SK-N-SH (cell line): ENCODE data around the gene GMPR2. TPM values are rescaled to one million over a fixed set of nuclear protein-coding genes. Genes with fewer than 3 reads are reported as not detected.

Experiments used
- CTCF ChIA-PET: fragments of 300-600, 350-600 bp; formaldehyde crosslinking; extraction: SDS; loops from one replicate; lab custom pipeline; 2021; lab: Yijun Ruan, JAX
- POLR2A ChIA-PET: fragments of 350-600 bp; sonication (Branson Sonifier 250); formaldehyde crosslinking; extraction: SDS; loops from one replicate; lab custom pipeline; 2020; ENCODE audit warnings: antibody characterized with exemption, inconsistent platforms; lab: Yijun Ruan, JAX
- DNase-seq: peaks from one replicate; pipeline ENCODE4 v3.0.0; 2012
- H2AFZ ChIP-seq: fragments of 200-600 bp; sonication (generic); 2 replicates; pipeline ENCODE4 v1.8.1; 2016; ENCODE audit warnings: antibody characterized with exemption, mild to moderate bottlenecking, low read depth
- H3F3A ChIP-seq: fragments of 200-600 bp; sonication (generic); replicated peaks from 2 replicates; pipeline ENCODE3; 2016; ENCODE audit warnings: antibody characterized with exemption, mild to moderate bottlenecking; ENCODE audit not compliant: insufficient read depth
- H3K27ac ChIP-seq, 2 experiments: fragments of 200-500 bp in 1 of 2; fragments of 200-600 bp in 1 of 2; sonication (Bioruptor generic) in 1 of 2; sonication (generic), shearing (Covaris generic) in 1 of 2; 2 replicates each; pipeline versions ENCODE4 v1.5.1 to v1.6.1; 2014 to 2016; ENCODE audit warnings: low read depth in 2 of 2, inconsistent platforms in 1 of 2, low read length in 1 of 2, mild to moderate bottlenecking in 1 of 2, mixed read lengths in 1 of 2
- H3K27me3 ChIP-seq: fragments of 200-600 bp; sonication (generic), shearing (Covaris generic); 2 replicates; pipeline ENCODE4 v1.6.1; 2016; ENCODE audit warnings: mixed run types; ENCODE audit not compliant: insufficient read depth
- H3K36me3 ChIP-seq, 2 experiments: fragments of 200-500 bp in 1 of 2; fragments of 200-600 bp in 1 of 2; sonication (Bioruptor generic) in 1 of 2; sonication (generic) in 1 of 2; replicated peaks in 1 of 2; 2 replicates each; pipeline versions ENCODE3 to v1.5.1; 2014 to 2016; ENCODE audit warnings: low read length in 1 of 2, mild to moderate bottlenecking in 1 of 2; ENCODE audit not compliant: insufficient read depth in 2 of 2, control insufficient read depth in 1 of 2
- H3K4me1 ChIP-seq, 2 experiments: fragments of 200-500 bp in 1 of 2; fragments of 200-600 bp in 1 of 2; sonication (Bioruptor generic) in 1 of 2; sonication (generic), shearing (Covaris generic) in 1 of 2; 2 replicates each; pipeline versions ENCODE4 v1.5.1 to v1.6.1; 2014 to 2016; ENCODE audit warnings: low read depth in 1 of 2, low read length in 1 of 2, mixed run types in 1 of 2; ENCODE audit not compliant: insufficient read depth in 2 of 2, control insufficient read depth in 1 of 2
- H3K4me2 ChIP-seq: fragments of 200-600 bp; sonication (generic), shearing (Covaris generic); 2 replicates; pipeline ENCODE4 v1.6.1; 2017; ENCODE audit warnings: mixed run types
- H3K4me3 ChIP-seq, 2 experiments: fragments of 200-500 bp in 1 of 2; fragments of 200-600 bp in 1 of 2; sonication (Bioruptor generic) in 1 of 2; sonication (generic), shearing (Covaris generic) in 1 of 2; 2 replicates each; pipeline versions ENCODE4 v1.5.1 to v1.8.1; 2014 to 2016; ENCODE audit warnings: low read depth in 2 of 2, inconsistent platforms in 1 of 2, low read length in 1 of 2, mild to moderate bottlenecking in 1 of 2, mixed read lengths in 1 of 2, moderate library complexity in 1 of 2
- H3K79me2 ChIP-seq: fragments of 200-600 bp; sonication (generic); 2 replicates; pipeline ENCODE4 v1.8.1; 2017; ENCODE audit warnings: mild to moderate bottlenecking; ENCODE audit not compliant: insufficient read depth
- H3K9ac ChIP-seq: fragments of 200-600 bp; sonication (generic); 2 replicates; pipeline ENCODE4 v1.6.1; 2017; ENCODE audit warnings: mixed run types
- H3K9me2 ChIP-seq: fragments of 200-600 bp; sonication (generic); 2 replicates; pipeline ENCODE4 v1.6.1; 2017; ENCODE audit warnings: mixed run types
- H3K9me3 ChIP-seq: fragments of 200-600 bp; sonication (generic); 2 replicates; pipeline ENCODE4 v1.6.1; 2017; ENCODE audit warnings: mixed run types, mild to moderate bottlenecking, moderate library complexity
- H4K20me1 ChIP-seq: fragments of 200-600 bp; sonication (generic); 2 replicates; pipeline ENCODE4 v1.6.1; 2017; ENCODE audit warnings: mild to moderate bottlenecking, mixed run types; ENCODE audit not compliant: insufficient read depth
- ELF1 ChIP-seq: IDR thresholded peaks from 2 replicates; pipeline ENCODE4 v1.4.0; 2012
- FOSL2 ChIP-seq: IDR thresholded peaks from 2 replicates; pipeline ENCODE4 v1.4.0; 2012; ENCODE audit warnings: low read depth, mild to moderate bottlenecking, moderate library complexity, borderline replicate concordance
- FOXJ3 ChIP-seq: sonication (generic); formaldehyde crosslinking; IDR thresholded peaks from 2 replicates; pipeline ENCODE4 v1.5.1; 2020; ENCODE audit warnings: mild to moderate bottlenecking, missing genetic modification reagents
- FOXM1 ChIP-seq: IDR thresholded peaks from 2 replicates; pipeline ENCODE4 v1.4.0; 2012; ENCODE audit warnings: low read depth, mild to moderate bottlenecking
- GATA2 ChIP-seq: sonication (generic); formaldehyde crosslinking; IDR thresholded peaks from 2 replicates; pipeline ENCODE4 v1.5.0; 2020; ENCODE audit warnings: mild to moderate bottlenecking, missing genetic modification reagents
- MAX ChIP-seq: IDR thresholded peaks from 2 replicates; pipeline ENCODE4 v1.4.0; 2012; ENCODE audit warnings: low read depth
- NFIC ChIP-seq: IDR thresholded peaks from 2 replicates; pipeline ENCODE4 v1.4.0; 2012; ENCODE audit warnings: borderline replicate concordance
- NRF1 ChIP-seq: IDR thresholded peaks from 2 replicates; pipeline ENCODE4 v1.6.1; 2012; ENCODE audit warnings: low read depth, mild to moderate bottlenecking, low read length
- RAD21 ChIP-seq: IDR thresholded peaks from 2 replicates; pipeline ENCODE4 v1.6.1; 2012; ENCODE audit warnings: mild to moderate bottlenecking, low read length
- RCOR1 ChIP-seq: fragments of 150-350 bp; IDR thresholded peaks from 2 replicates; pipeline ENCODE4 v1.6.1; 2017; ENCODE audit warnings: antibody characterized with exemption, low read length
- RFX5 ChIP-seq: IDR thresholded peaks from 2 replicates; pipeline ENCODE4 v1.6.1; 2012; ENCODE audit warnings: mild to moderate bottlenecking, improper control_type of control experiment, low read length
- RXRA ChIP-seq: IDR thresholded peaks from 2 replicates; pipeline ENCODE4 v1.4.0; 2012; ENCODE audit warnings: low read depth, mild to moderate bottlenecking, borderline replicate concordance
- SIN3A ChIP-seq: IDR thresholded peaks from 2 replicates; pipeline ENCODE4 v1.6.1; 2012; ENCODE audit warnings: low read depth, mild to moderate bottlenecking, low read length, moderate library complexity, borderline replicate concordance
- SMC3 ChIP-seq: IDR thresholded peaks from 2 replicates; pipeline ENCODE4 v1.6.1; 2012; ENCODE audit warnings: low read depth, low read length, improper control_type of control experiment
- TCF12 ChIP-seq: IDR thresholded peaks from 2 replicates; pipeline ENCODE4 v1.4.0; 2012
- TEAD4 ChIP-seq: IDR thresholded peaks from 2 replicates; pipeline ENCODE4 v1.4.0; 2012; ENCODE audit warnings: mild to moderate bottlenecking, borderline replicate concordance; ENCODE audit not compliant: insufficient read depth
- YY1 ChIP-seq: IDR thresholded peaks from 2 replicates; pipeline ENCODE4 v1.4.0; 2012; ENCODE audit warnings: low read depth, mild to moderate bottlenecking
- WGBS: methylation state at CpG from one replicate; pipeline ENCODE4 v1.1.6; 2017; ENCODE audit warnings: low lambda C conversion rate; 5-methylcytosine and 5-hydroxymethylcytosine counted together
- polyA plus RNA-seq, 3 experiments: library from polyadenylated mRNA; depleted of rRNA; stranded (reverse); fragments of >200 nt; gene quantifications; 2 replicates each; pipeline ENCODE4 v1.2.3, GENCODE V29; 2012
- TF ChIP-seq, protein P1 (sequence below): fragments of 200-600 bp; sonication (generic); IDR thresholded peaks from 2 replicates; pipeline ENCODE4 v1.6.1; 2017; ENCODE audit warnings: antibody characterized with exemption, mild to moderate bottlenecking, moderate library complexity
- TF ChIP-seq, protein P2 (sequence below): IDR thresholded peaks from 2 replicates; pipeline ENCODE4 v1.4.0; 2012; ENCODE audit warnings: low read depth, borderline replicate concordance
- TF ChIP-seq, protein P3 (sequence below): IDR thresholded peaks from 2 replicates; pipeline ENCODE4; 2012

Gene GMPR2
- polyA plus RNA-seq, 1 of the 3 experiments (the other 2 are of a cell fraction), result 97.0 TPM

- Histone ChIP-seq H3K36me3 (peaks cover 3 to 10% of the 10 kb centered on the region in 2 experiments), H3K4me3 (no peak overlapping the region), H2AFZ (no peak overlapping the region), H3K27ac (no peak overlapping the region), H3K27me3 (no peaks in the 10 kb centered on the region), H3F3A (peaks cover 5% of the 10 kb centered on the region), H3K9me3 (no peaks in the 10 kb centered on the region), H3K79me2 (no peaks in the 10 kb centered on the region), H4K20me1 (no peaks in the 10 kb centered on the region), H3K4me2 (no peak overlapping the region), H3K9ac (no peak overlapping the region), H3K4me1 (peaks cover 0 to 3% of the 10 kb centered on the region in 2 experiments; a peak in 1 of 4 replicates), H3K9me2 (no peaks in the 10 kb centered on the region)
- CTCF ChIA-PET, result interaction anchor here (1.1 to 3.7 kb wide), 3 partner anchors 19 to 46 kb away, joined by 4 to 20 read pairs (median 5); partner anchors contain the start of genes CIDEB and TINF2
- TF ChIP-seq NFIC, result no peak
- 91% methylated on average over 18 of the region's 20 CpGs for WGBS
- DNase-seq, result no peak
- POLR2A ChIA-PET, result interaction anchor here (1.5 kb wide), 1 partner anchor 9 kb away, joined by 5 read pairs; no protein-coding TSS in a partner anchor
Observed at GRCh38 chr14:24261256-24261968, 28.7 kb downstream of the GMPR2 start.

DNA sequence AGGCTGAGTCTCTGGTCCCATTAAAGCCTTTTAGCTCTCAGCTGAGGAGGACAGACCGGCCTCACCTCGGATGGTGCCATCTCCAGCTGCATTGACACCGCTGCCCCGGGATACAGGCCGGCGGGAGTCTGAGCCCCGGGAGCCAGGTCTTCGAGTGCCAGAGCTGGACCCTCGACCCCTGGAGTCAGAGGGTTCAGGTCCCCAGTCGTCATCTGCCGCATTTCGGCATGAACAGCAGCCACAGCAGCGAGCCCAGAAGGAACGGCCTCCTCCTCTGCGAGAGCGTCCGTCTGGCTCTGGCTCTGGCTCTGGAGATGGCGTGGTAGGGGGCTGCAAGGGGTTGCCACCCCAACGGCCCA is 29.2 kb downstream of the GMPR2 start:
- peaks cover 5% of the 10 kb centered on the region for H3F3A ChIP-seq
- DNase-seq, result no peak
- H3K79me2 ChIP-seq, result no peaks in the 10 kb centered on the region
- H3K4me3 ChIP-seq, result no peak overlapping the region
- no peak overlapping the region for H3K4me2 ChIP-seq
- no peak overlapping the region for H2AFZ ChIP-seq
- WGBS, result 97% methylated on average over 5 of the region's 19 CpGs
- no peak overlapping the region for H3K9ac ChIP-seq
- ChIA-PET POLR2A (interaction anchor here (1.5 kb wide), 1 partner anchor 9 kb away, joined by 5 read pairs; no protein-coding TSS in a partner anchor), CTCF (interaction anchor here (1.1 to 3.7 kb wide), 3 partner anchors 19 to 46 kb away, joined by 4 to 20 read pairs (median 5); partner anchors contain the start of genes CIDEB and TINF2)
- H4K20me1 ChIP-seq, result no peaks in the 10 kb centered on the region
- no peaks in the 10 kb centered on the region for H3K27me3 ChIP-seq
- no peak overlapping the region for H3K27ac ChIP-seq
- TF ChIP-seq TEAD4 (no peak), FOXM1 (no peak), MAX (no peak), RFX5 (no peak), SIN3A (no peak), RAD21 (no peak), RCOR1 (no peak), SMC3 (no peak), FOXJ3 (CRISPR knock-in tag) (no peak), ELF1 (no peak), FOSL2 (no peak), NRF1 (no peak), YY1 (no peak), TCF12 (no peak), GATA2 (CRISPR knock-in tag) (no peak), RXRA (no peak)
- TF ChIP-seq, protein P1, sequence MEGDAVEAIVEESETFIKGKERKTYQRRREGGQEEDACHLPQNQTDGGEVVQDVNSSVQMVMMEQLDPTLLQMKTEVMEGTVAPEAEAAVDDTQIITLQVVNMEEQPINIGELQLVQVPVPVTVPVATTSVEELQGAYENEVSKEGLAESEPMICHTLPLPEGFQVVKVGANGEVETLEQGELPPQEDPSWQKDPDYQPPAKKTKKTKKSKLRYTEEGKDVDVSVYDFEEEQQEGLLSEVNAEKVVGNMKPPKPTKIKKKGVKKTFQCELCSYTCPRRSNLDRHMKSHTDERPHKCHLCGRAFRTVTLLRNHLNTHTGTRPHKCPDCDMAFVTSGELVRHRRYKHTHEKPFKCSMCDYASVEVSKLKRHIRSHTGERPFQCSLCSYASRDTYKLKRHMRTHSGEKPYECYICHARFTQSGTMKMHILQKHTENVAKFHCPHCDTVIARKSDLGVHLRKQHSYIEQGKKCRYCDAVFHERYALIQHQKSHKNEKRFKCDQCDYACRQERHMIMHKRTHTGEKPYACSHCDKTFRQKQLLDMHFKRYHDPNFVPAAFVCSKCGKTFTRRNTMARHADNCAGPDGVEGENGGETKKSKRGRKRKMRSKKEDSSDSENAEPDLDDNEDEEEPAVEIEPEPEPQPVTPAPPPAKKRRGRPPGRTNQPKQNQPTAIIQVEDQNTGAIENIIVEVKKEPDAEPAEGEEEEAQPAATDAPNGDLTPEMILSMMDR, result no peak
- TF ChIP-seq, protein P2, sequence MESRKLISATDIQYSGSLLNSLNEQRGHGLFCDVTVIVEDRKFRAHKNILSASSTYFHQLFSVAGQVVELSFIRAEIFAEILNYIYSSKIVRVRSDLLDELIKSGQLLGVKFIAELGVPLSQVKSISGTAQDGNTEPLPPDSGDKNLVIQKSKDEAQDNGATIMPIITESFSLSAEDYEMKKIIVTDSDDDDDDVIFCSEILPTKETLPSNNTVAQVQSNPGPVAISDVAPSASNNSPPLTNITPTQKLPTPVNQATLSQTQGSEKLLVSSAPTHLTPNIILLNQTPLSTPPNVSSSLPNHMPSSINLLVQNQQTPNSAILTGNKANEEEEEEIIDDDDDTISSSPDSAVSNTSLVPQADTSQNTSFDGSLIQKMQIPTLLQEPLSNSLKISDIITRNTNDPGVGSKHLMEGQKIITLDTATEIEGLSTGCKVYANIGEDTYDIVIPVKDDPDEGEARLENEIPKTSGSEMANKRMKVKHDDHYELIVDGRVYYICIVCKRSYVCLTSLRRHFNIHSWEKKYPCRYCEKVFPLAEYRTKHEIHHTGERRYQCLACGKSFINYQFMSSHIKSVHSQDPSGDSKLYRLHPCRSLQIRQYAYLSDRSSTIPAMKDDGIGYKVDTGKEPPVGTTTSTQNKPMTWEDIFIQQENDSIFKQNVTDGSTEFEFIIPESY, result no peak
- TF ChIP-seq, protein P3, sequence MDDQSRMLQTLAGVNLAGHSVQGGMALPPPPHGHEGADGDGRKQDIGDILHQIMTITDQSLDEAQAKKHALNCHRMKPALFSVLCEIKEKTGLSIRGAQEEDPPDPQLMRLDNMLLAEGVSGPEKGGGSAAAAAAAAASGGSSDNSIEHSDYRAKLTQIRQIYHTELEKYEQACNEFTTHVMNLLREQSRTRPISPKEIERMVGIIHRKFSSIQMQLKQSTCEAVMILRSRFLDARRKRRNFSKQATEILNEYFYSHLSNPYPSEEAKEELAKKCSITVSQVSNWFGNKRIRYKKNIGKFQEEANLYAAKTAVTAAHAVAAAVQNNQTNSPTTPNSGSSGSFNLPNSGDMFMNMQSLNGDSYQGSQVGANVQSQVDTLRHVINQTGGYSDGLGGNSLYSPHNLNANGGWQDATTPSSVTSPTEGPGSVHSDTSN, result no peak
- H3K4me1 ChIP-seq, result peaks cover 0 to 3% of the 10 kb centered on the region in 2 experiments; a peak in 1 of 4 replicates
- no peaks in the 10 kb centered on the region for H3K9me2 ChIP-seq
- no peaks in the 10 kb centered on the region for H3K9me3 ChIP-seq
- peaks cover 3 to 14% of the 10 kb centered on the region in 2 experiments for H3K36me3 ChIP-seq
